ENCODE measurements around the gene ATRNL1.

The ATRNL1 gene

DNA sequence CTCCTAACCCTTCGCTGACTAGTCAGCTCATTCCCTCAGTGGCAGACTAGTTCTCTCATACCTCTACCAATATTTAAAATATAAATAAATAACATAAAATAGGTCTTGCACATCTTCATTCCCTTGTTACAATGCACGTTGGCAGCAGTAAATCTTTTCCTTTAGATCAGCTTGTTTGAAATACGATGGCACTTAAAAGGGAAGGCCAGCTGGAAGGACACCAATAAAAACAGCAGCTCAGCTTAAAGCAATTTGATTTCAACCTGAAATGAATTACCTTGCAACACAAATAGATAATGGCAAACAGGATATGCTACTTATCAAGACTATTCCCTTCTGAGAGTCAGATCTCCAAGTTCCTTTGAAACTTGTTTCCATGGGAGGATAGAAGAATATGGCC, 858.1 kb downstream of the ATRNL1 start:
- Histone ChIP-seq H3K27ac (no peak overlapping the region), H3K36me3 (no peaks in the 10 kb centered on the region), H3K4me1 (ENCODE audit: control insufficient read depth in 1 of 2, insufficient read depth in 1 of 2, low read depth in 1 of 2, low read length in 1 of 2) (no peaks in the 10 kb centered on the region), H3K4me3 (ENCODE audit: low read depth in 1 of 2, low read length in 1 of 2) (no peak overlapping the region), H3K9me3 (no peaks in the 10 kb centered on the region), H3K27me3 (no peaks in the 10 kb centered on the region)
- TF ChIP-seq, protein P1, sequence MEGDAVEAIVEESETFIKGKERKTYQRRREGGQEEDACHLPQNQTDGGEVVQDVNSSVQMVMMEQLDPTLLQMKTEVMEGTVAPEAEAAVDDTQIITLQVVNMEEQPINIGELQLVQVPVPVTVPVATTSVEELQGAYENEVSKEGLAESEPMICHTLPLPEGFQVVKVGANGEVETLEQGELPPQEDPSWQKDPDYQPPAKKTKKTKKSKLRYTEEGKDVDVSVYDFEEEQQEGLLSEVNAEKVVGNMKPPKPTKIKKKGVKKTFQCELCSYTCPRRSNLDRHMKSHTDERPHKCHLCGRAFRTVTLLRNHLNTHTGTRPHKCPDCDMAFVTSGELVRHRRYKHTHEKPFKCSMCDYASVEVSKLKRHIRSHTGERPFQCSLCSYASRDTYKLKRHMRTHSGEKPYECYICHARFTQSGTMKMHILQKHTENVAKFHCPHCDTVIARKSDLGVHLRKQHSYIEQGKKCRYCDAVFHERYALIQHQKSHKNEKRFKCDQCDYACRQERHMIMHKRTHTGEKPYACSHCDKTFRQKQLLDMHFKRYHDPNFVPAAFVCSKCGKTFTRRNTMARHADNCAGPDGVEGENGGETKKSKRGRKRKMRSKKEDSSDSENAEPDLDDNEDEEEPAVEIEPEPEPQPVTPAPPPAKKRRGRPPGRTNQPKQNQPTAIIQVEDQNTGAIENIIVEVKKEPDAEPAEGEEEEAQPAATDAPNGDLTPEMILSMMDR (IDR thresholded peaks at IDR 0.05), result no peak

DNA sequence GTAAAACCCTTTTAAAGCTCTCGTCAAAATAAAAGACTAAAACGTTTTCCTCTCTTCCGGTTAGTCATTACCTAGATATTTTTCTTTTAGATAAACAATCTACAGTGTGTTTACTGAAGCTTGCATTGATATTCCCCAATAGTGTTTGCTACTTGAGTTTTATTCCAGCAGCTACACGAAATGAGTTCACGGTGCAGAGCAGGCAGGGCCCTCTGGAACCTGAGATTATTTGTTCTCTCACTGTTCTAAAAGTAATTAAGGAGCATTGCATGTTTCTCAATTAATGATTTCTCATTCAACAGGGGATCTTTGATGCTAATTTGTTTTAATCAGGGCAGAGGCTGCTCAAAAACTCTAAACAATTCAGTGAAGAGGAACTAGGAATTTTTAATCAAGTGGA, 860.1 kb downstream of the ATRNL1 start:
- Histone ChIP-seq H3K27me3 (no peaks in the 10 kb centered on the region), H3K9me3 (no peaks in the 10 kb centered on the region), H3K4me3 (ENCODE audit: low read depth in 1 of 2, low read length in 1 of 2) (no peak overlapping the region), H3K36me3 (no peaks in the 10 kb centered on the region), H3K27ac (no peak overlapping the region), H3K4me1 (ENCODE audit: control insufficient read depth in 1 of 2, insufficient read depth in 1 of 2, low read depth in 1 of 2, low read length in 1 of 2) (no peaks in the 10 kb centered on the region)
- TF ChIP-seq, protein P1 (IDR thresholded peaks at IDR 0.05), result no peak

GRCh38 chr10:115953968-115954367, 860.8 kb downstream of the ATRNL1 start:
- no peak overlapping the region for H3K4me3 ChIP-seq (ENCODE audit: low read depth in 1 of 2, low read length in 1 of 2)

DNA sequence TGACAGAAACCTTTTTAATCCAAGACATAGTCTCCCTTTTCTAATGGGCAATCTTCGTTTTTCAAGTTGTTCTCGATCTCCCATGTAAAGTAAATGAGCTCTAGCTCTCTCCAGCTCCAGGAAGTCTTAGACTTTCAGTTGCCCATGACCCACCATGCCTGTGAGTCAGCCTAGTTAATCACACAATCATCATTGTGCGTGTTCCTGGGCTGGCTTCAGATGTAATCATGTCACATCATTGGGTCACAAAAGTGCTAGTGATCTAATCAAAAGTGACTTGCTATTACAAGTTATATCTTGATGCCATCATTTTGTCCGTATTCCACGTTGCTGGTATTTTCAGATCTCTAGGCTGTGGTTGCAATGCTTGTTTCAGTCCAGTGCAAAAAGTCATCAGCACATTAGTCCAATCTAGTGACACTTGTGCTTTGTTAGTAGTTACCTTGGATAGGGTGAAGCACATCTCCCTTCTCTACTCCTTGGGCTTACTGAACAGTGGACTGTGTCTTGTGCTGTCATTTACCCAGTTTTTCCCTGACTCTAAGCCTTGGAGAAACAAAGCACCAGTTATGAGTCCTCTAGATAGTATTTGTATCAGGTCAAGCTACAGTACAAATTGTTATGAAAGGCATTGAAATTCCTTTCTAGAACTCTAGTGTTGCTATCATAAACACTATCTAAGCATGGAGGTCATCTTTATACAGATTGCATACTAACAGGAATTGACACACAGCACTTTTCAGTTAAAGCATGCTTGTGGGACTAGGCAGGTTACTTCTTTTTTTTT, 863.3 kb downstream of the ATRNL1 start:
- Histone ChIP-seq H3K36me3 (no peaks in the 10 kb centered on the region), H3K27ac (no peak overlapping the region), H3K4me1 (ENCODE audit: control insufficient read depth in 1 of 2, insufficient read depth in 1 of 2, low read depth in 1 of 2, low read length in 1 of 2) (no peaks in the 10 kb centered on the region), H3K27me3 (no peaks in the 10 kb centered on the region), H3K9me3 (no peaks in the 10 kb centered on the region), H3K4me3 (ENCODE audit: low read depth in 1 of 2, low read length in 1 of 2) (no peak overlapping the region)
- TF ChIP-seq, protein P1 (IDR thresholded peaks at IDR 0.05), result no peak

More at GRCh38 chr10:115953968-115954367, 860.8 kb downstream of the ATRNL1 start:
- no peaks in the 10 kb centered on the region for H3K4me1 ChIP-seq (ENCODE audit: control insufficient read depth in 1 of 2, insufficient read depth in 1 of 2, low read depth in 1 of 2, low read length in 1 of 2)
- no peaks in the 10 kb centered on the region for H3K27me3 ChIP-seq
- no peaks in the 10 kb centered on the region for H3K36me3 ChIP-seq
- no peaks in the 10 kb centered on the region for H3K9me3 ChIP-seq
- H3K27ac ChIP-seq, result no peak overlapping the region
- TF ChIP-seq, protein P1 (IDR thresholded peaks at IDR 0.05), result no peak

DNA sequence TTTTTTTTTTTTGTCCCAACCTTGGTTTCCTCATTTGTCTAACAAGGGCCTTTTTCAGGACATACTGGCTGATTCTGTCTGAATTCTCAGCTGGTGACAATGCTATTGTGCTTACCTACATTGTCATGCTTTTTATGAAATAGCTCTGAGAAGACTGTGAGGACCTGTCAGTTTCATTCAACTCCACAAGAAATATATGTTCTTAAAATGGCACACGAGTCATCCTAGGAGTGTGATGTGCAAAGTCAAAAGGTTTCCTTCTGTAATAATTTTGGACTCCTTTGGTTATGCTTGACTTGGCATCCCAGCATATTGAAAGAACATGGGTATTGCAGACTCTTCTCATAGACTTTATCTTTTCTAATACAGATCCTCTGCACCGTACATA, 863.8 kb downstream of the ATRNL1 start:
- H3K4me3 ChIP-seq (ENCODE audit: low read depth in 1 of 2, low read length in 1 of 2), result no peak overlapping the region
- H3K36me3 ChIP-seq, result no peaks in the 10 kb centered on the region
- H3K27me3 ChIP-seq, result no peaks in the 10 kb centered on the region
- no peaks in the 10 kb centered on the region for H3K4me1 ChIP-seq (ENCODE audit: control insufficient read depth in 1 of 2, insufficient read depth in 1 of 2, low read depth in 1 of 2, low read length in 1 of 2)
- TF ChIP-seq, protein P1 (IDR thresholded peaks at IDR 0.05), result no peak
- H3K27ac ChIP-seq, result no peak overlapping the region
- no peaks in the 10 kb centered on the region for H3K9me3 ChIP-seq
